K562 (cell line): ENCODE data around the gene TTC33. TPM values are rescaled to one million over a fixed set of nuclear protein-coding genes. Genes with fewer than 3 reads are reported as not detected.

Source experiments
- BRD9 ChIP-seq: fragments of 450-650 bp; IDR thresholded peaks from 2 replicates; pipeline ENCODE4 v1.6.1; 2018; ENCODE audit warnings: low read depth; ENCODE audit not compliant: partially characterized antibody
- ESRRA ChIP-seq: fragments of 450-650 bp; IDR thresholded peaks from 2 replicates; pipeline ENCODE4 v1.6.1; 2014; ENCODE audit warnings: low read depth, mild to moderate bottlenecking, moderate library complexity, borderline replicate concordance
- HDAC2 ChIP-seq: fragments of 450-650 bp; IDR thresholded peaks from 2 replicates; pipeline ENCODE4 v1.6.1; 2016; ENCODE audit warnings: mild to moderate bottlenecking
- KDM2B ChIP-seq: fragments of 250-450 bp; sonication (Bioruptor Pico); IDR thresholded peaks from 2 replicates; pipeline ENCODE4 v1.8.0; 2021; ENCODE audit warnings: mild to moderate bottlenecking, moderate library complexity
- NCOA2 ChIP-seq, 2 experiments: fragments of 450-650 bp; IDR thresholded peaks; 2 replicates each; pipeline ENCODE4 v1.6.1; 2018; ENCODE audit warnings: mild to moderate bottlenecking in 2 of 2, moderate library complexity in 1 of 2; ENCODE audit not compliant: partially characterized antibody in 2 of 2
- NCOR1 ChIP-seq: fragments of 450-650 bp; IDR thresholded peaks from 2 replicates; pipeline ENCODE4 v1.6.1; 2016; ENCODE audit warnings: mild to moderate bottlenecking, moderate library complexity
- PHF20 ChIP-seq: fragments of 450-650 bp; IDR thresholded peaks from 2 replicates; pipeline ENCODE4 v1.6.1; 2018; ENCODE audit not compliant: partially characterized antibody
- PHF21A ChIP-seq: fragments of 450-650 bp; IDR thresholded peaks from 2 replicates; pipeline ENCODE4 v1.6.1; 2017; ENCODE audit warnings: low read depth, borderline replicate concordance
- POLR2AphosphoS2 ChIP-seq: IDR thresholded peaks from 2 replicates; pipeline ENCODE4 v1.6.1; 2012; ENCODE audit warnings: low read length, improper control_type of control experiment
- POLR2G ChIP-seq: fragments of 200-400 bp; formaldehyde crosslinking; IDR thresholded peaks from 2 replicates; pipeline ENCODE4 v1.6.1; 2017; ENCODE audit warnings: low read depth, mild to moderate bottlenecking, antibody characterized with exemption, low read length, moderate library complexity
- RBM17 ChIP-seq: fragments of 200-400 bp; formaldehyde crosslinking; IDR thresholded peaks from 2 replicates; pipeline ENCODE4 v1.6.1; 2017; ENCODE audit warnings: low read depth, mild to moderate bottlenecking, low read length, borderline replicate concordance
- SFPQ ChIP-seq: fragments of 200-400 bp; formaldehyde crosslinking; IDR thresholded peaks from 2 replicates; pipeline ENCODE4 v1.6.1; 2017; ENCODE audit warnings: mild to moderate bottlenecking, low read depth, low read length, moderate library complexity
- SOX6 ChIP-seq: fragments of 450-650 bp; IDR thresholded peaks from 2 replicates; pipeline ENCODE4 v1.6.1; 2014; ENCODE audit warnings: mild to moderate bottlenecking
- TRIM24 ChIP-seq, 2 experiments: fragments of 450-650 bp; IDR thresholded peaks; 2 replicates each; pipeline ENCODE4 v1.6.1; 2016
- ZNF253 ChIP-seq: fragments of 250-450 bp; sonication (Bioruptor Pico); conservative IDR thresholded peaks from 2 replicates; pipeline ENCODE4 v1.6.1; 2021; ENCODE audit warnings: mild to moderate bottlenecking
- ZNF347 ChIP-seq: fragments of 450-650 bp; formaldehyde crosslinking; IDR thresholded peaks from 2 replicates; pipeline ENCODE4 v1.4.0; 2020; ENCODE audit warnings: low read depth, mild to moderate bottlenecking, moderate library complexity
- ZNF584 ChIP-seq: fragments of 200-800 bp; sonication (Bioruptor generic); IDR thresholded peaks from 2 replicates; pipeline ENCODE4 v1.6.1; 2016; ENCODE audit warnings: low read depth, mild to moderate bottlenecking, missing genetic modification characterization, missing compliant biosample characterization
- ZNF696 ChIP-seq: fragments of 250-450 bp; sonication (Bioruptor Pico); conservative IDR thresholded peaks from 2 replicates; pipeline ENCODE4 v1.4.0; 2020; ENCODE audit warnings: mild to moderate bottlenecking, moderate library complexity
- ZNF77 ChIP-seq: fragments of 250-450 bp; sonication (Bioruptor Pico); IDR thresholded peaks from 2 replicates; pipeline ENCODE4 v1.5.0; 2020
- polyA plus RNA-seq, 8 experiments: library from polyadenylated mRNA; depleted of rRNA in 4 of 8; stranded (reverse) in 5 of 8; unstranded in 3 of 8; fragments of >200 nt; fragmentation: Nextera tagmentation in 2 of 8; fragmentation: Illumina TruSeq in 1 of 8; extraction: Ambion mirVana in 2 of 8; extraction: Trizol in 1 of 8; gene quantifications; 2 replicates each; pipeline versions ENCODE4 v1.2.1 to v1.2.3, GENCODE V29; 2011 to 2014; ENCODE audit warnings: inconsistent platforms in 1 of 8, missing spikeins in 1 of 8
- total RNA-seq, 7 experiments: library from RNA; depleted of rRNA in 6 of 7; stranded (reverse); fragments of >200 nt in 6 of 7; fragmentation: Illumina TruSeq in 2 of 7; extraction: Trizol in 2 of 7; gene quantifications; 2 replicates each; pipeline versions ENCODE4 v1.2.1 to v1.2.3, GENCODE V29; 2011 to 2021; ENCODE audit warnings: low replicate concordance in 1 of 7
- TF ChIP-seq, protein P1 (sequence below): fragments of 250-450 bp; sonication (Bioruptor Pico); IDR thresholded peaks from 2 replicates; pipeline ENCODE4 v1.4.0; 2020
- TF ChIP-seq, protein P2 (sequence below): fragments of 250-450 bp; sonication (Bioruptor Pico); IDR thresholded peaks from 2 replicates; pipeline ENCODE4 v1.8.0; 2022; ENCODE audit warnings: moderate library complexity, mild to moderate bottlenecking, inconsistent platforms

Gene TTC33
- total and polyA plus RNA-seq, 9 of the 15 experiments (the other 6 are each of a cell fraction or from before 2014, with no cell fraction given), result 11.5 to 24.9 (median 21.1) TPM

- TF ChIP-seq, protein P1, sequence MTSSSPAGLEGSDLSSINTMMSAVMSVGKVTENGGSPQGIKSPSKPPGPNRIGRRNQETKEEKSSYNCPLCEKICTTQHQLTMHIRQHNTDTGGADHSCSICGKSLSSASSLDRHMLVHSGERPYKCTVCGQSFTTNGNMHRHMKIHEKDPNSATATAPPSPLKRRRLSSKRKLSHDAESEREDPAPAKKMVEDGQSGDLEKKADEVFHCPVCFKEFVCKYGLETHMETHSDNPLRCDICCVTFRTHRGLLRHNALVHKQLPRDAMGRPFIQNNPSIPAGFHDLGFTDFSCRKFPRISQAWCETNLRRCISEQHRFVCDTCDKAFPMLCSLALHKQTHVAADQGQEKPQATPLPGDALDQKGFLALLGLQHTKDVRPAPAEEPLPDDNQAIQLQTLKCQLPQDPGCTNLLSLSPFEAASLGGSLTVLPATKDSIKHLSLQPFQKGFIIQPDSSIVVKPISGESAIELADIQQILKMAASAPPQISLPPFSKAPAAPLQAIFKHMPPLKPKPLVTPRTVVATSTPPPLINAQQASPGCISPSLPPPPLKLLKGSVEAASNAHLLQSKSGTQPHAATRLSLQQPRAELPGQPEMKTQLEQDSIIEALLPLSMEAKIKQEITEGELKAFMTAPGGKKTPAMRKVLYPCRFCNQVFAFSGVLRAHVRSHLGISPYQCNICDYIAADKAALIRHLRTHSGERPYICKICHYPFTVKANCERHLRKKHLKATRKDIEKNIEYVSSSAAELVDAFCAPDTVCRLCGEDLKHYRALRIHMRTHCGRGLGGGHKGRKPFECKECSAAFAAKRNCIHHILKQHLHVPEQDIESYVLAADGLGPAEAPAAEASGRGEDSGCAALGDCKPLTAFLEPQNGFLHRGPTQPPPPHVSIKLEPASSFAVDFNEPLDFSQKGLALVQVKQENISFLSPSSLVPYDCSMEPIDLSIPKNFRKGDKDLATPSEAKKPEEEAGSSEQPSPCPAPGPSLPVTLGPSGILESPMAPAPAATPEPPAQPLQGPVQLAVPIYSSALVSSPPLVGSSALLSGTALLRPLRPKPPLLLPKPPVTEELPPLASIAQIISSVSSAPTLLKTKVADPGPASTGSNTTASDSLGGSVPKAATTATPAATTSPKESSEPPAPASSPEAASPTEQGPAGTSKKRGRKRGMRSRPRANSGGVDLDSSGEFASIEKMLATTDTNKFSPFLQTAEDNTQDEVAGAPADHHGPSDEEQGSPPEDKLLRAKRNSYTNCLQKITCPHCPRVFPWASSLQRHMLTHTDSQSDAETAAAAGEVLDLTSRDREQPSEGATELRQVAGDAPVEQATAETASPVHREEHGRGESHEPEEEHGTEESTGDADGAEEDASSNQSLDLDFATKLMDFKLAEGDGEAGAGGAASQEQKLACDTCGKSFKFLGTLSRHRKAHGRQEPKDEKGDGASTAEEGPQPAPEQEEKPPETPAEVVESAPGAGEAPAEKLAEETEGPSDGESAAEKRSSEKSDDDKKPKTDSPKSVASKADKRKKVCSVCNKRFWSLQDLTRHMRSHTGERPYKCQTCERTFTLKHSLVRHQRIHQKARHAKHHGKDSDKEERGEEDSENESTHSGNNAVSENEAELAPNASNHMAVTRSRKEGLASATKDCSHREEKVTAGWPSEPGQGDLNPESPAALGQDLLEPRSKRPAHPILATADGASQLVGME, result no peak
- TF ChIP-seq PHF21A (no peak), ZNF696 (CRISPR knock-in tag) (no peak), RBM17 (no peak), ZNF77 (CRISPR knock-in tag) (no peak), NCOR1 (peak; percentile 90), KDM2B (CRISPR knock-in tag) (no peak), HDAC2 (0 out of 2 replicates have a peak, but pooled peaks have one; percentile 63), PHF20 (no peak), SFPQ (no peak), SOX6 (peak; percentile 92), POLR2G (no peak; the same call in 1 of the 2 replicates), BRD9 (peak; percentile 21), ESRRA (no peak; the same call in 1 of the 2 replicates), ZNF253 (CRISPR knock-in tag) (no peak), ZNF347 (CRISPR knock-in tag) (no peak), POLR2AphosphoS2 (no peak), TRIM24 (IDR thresholded peaks at IDR 0.05) (peak; percentile 80 to 82; a peak in 3 of 4 replicates), ZNF584 (no peak), NCOA2 (IDR thresholded peaks at IDR 0.05; ENCODE audit: partially characterized antibody in 2 of 2) (peak; percentile 57 to 73)
- TF ChIP-seq, protein P2, sequence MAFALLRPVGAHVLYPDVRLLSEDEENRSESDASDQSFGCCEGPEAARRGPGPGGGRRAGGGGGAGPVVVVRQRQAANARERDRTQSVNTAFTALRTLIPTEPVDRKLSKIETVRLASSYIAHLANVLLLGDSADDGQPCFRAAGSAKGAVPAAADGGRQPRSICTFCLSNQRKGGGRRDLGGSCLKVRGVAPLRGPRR, result no peak
Observed at GRCh38 chr5:40801771-40802562, 46.2 kb upstream of the TTC33 start (continued).
